ENCODE data around the gene ARL14EPL.
"Not testable (repeated sequence)": the region's sequence is repeated elsewhere in the genome, so short reads cannot be mapped to it uniquely, and the experiment has no call there.

ARL14EPL gene

GRCh38 chr5:116046823-116047222, 14.6 kb downstream of the ARL14EPL start:
- DNase-seq (ENCODE audit: low read depth), result no peak

- DNase-seq (ENCODE audit: low read depth), result no peak
These were observed 26.2 kb downstream of the ARL14EPL start for GRCh38 chr5:116058346-116058936.

DNA sequence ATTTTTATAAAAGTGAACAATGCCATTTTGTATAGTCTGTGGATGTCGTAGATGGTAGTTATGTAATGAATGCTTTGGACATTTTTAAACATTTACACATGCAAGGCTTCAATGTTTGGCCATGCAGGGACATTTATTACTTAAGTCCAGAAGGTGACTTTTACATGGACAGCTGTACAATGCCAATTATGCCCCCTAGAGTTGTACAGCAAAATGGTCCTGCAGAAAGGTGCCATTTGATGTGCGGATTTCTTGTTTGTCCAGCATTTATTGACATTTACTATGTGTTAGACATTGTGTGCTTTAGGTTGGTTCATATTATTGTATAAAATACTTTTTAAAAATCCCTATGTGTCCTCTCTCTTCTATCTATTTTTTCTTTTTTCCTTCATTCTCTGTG, 30.1 kb downstream of the ARL14EPL start:
- DNase-seq (ENCODE audit: low read depth), result no peak

GRCh38 chr5:116063950-116064349, 31.7 kb downstream of the ARL14EPL start:
- DNase-seq (ENCODE audit: low read depth), result no peak

DNA sequence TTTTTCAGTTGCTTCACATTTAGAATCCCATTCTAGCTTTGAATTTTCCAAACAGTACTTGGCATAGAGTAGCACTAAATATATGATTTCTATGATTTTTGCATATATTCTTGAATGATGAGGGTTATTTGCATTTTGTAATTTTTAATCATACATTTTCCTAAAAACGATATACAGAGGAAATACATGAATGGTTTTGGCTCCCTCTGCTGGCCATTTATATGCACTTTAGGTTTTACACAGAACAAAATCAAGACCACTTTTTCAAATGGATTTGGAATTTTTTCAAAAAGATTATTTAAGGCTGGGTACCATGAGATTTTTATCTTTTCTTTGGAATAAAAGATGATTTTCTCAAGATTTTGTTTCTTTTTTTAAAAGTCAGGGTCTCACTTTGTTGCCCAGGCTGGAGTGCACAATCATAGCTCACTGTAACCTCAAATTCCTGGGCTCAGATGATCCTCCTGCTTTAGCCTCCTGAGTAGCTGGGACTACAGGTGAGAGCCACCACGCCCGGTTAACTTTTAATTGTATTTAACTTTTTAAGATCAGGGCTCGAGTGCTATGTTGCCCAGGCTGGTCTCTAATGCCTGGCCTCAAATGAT, 35.9 kb downstream of the ARL14EPL start:
- no peak for DNase-seq (ENCODE audit: low read depth)

DNA sequence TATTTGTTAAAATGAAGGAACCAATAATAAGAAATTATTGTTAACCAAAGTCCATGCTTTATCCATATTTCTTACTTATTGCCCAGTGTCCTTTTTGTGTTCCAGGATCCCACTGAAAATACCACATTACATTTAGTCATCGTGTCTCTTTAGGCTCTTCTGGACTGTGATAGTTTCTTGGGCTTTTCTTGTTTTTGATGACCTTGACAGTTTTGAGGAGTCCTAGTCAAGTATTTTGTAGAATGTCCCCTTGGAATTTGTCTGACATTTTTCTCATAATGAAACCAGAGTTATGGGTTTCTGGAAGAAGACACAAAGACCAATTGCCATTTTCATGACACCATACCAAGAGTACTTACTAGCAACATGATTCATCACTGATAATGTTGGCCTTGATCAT, 38.9 kb downstream of the ARL14EPL start:
- DNase-seq (ENCODE audit: low read depth), result no peak

DNA sequence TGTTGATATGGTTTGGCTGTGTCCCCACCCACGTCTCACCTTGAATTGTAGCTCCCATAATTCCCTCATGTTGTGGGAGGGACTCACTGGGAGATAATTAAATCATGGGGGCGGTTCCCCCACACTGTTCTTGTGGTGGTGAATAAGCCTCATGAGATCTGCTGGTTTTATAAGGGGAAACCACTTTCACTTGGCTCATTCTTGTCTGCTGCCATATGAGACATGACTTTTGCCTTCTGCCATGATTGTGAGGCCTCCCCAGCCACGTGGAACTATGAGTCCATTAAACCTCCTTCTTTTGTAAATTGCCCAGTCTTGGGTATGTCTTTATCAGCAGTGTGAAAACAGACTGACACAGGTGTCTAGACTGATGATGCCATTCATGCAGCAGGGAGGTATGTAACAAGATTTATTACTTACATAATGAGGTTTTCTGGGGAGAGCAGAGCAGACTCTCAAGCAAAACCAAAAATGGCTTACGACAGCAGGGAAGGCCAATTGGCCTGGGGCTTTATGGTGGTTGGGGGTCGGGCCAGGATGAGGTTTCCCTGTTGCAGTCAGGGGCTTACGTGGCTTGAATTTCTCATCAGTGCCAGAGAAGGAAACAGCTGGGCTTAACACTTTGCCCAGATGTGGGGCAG, 43.0 kb downstream of the ARL14EPL start:
- no peak for DNase-seq (ENCODE audit: low read depth)

DNA sequence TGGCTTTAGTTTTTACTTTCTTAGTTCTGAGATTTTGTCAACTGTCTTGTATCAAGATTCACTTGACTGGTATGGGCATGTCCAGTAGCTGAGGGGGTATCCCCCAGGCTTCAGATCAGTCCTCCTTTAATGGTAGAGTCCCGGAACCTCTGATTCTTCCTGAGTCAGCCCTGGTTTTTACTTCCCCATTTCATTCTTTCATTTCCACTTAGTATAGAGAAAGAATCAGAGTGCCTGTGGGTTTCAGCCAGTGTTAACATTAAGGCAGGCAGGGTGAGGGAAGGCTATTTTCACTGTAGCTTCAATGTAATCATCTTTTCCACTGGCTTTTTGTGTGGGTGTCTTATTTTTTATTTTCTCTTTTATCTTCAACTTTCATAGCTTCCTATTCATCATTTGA, 44.2 kb downstream of the ARL14EPL start:
- DNase-seq (ENCODE audit: low read depth), result no peak

GRCh38 chr5:116078199-116078598, 45.9 kb downstream of the ARL14EPL start:
- DNase-seq (ENCODE audit: low read depth), result no peak

GRCh38 chr5:116084287-116084691, 52.0 kb downstream of the ARL14EPL start:
- no peak for DNase-seq (ENCODE audit: low read depth)

DNA sequence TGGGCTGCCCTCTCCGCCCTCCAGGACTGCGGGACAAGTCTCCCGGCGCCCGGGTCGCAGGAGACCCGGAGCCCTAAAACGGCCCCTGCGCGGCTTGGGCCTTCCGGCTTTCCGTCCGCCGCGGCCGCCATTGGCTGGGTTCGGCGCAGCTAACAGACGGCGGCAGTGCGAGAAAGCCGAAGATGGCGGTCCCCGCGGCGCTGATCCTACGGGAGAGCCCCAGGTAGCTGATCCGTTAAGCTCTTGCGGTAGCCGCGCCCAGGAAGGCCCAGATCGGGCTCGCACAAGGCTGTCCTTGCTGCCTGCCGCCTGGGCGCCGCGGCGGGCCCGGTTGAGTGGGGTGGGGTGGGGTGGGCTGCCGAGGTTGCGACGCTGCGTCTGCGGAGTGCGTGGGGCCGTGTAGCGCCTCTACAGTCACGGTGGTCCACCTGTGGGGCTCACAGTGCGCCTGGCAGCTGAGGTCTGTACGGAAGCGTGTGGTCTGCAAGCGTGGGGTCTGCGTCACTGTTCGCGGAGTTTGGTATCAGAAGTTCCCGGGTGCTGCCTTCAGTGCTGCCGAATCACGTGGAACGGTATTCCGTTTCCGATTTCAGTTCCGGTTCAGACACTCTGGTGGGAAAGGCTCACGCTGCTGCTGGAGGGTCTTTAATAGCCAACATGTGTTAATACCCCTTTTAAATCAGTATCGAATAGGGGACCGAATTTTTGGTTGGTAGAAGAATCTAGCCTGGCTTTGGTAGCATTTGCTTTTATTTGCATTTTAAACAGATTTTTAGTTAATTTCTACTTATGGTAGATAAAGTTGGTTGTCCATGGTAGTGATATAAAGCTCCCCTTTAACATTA, 52.8 kb downstream of the ARL14EPL start, which contains the start of gene COMMD10:
COMMD10 (plus strand) TSS at position 155 of the 845 bp plus-strand sequence.
- DNase-seq (ENCODE audit: low read depth), result peak; percentile 74

GRCh38 chr5:116086309-116086708, 54.0 kb downstream of the ARL14EPL start:
- DNase-seq (ENCODE audit: low read depth), result not testable (repeated sequence)

GRCh38 chr5:116088062-116088461, 55.8 kb downstream of the ARL14EPL start:
- DNase-seq (ENCODE audit: low read depth), result no peak

DNA sequence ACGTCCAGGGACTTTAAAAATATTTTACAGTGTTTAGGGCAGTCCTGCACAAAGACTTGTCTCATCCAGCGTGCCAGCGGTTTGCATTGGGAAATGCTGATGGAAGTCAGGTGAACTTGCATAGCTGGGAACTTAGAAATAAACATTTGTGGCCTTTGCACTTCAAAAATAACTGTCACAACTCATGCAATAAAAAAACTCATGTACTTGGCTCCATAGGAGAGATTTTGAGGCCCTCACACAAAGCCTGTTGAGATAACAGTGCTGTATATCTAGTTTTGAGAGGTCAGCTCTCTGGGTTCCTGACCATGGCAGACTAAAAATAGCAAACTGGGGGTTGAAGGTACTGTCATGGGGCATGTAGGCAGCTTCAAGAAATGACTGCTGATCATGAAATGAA, 58.0 kb downstream of the ARL14EPL start:
- no peak for DNase-seq (ENCODE audit: low read depth)

GRCh38 chr5:116091416-116091815, 59.1 kb downstream of the ARL14EPL start:
- DNase-seq (ENCODE audit: low read depth), result no peak

DNA sequence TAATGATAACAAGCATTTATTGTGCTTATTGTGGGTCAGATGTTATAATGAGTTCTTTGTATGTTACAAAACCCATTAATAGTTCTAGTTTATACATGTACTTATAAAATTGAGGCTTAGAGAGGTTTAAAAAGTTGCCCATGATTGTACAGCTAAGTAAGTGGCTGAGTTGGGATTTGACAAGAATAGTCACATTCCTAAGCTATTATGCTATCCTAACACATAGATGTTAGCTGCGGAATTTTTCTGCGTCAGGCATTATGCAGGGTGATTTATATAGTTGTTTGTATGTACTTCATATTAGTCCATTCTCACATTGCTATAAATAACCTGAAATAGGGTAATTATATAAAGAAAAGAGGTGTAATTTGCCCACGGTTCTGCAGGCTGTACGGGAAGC, 65.0 kb downstream of the ARL14EPL start:
- no peak for DNase-seq (ENCODE audit: low read depth)

DNA sequence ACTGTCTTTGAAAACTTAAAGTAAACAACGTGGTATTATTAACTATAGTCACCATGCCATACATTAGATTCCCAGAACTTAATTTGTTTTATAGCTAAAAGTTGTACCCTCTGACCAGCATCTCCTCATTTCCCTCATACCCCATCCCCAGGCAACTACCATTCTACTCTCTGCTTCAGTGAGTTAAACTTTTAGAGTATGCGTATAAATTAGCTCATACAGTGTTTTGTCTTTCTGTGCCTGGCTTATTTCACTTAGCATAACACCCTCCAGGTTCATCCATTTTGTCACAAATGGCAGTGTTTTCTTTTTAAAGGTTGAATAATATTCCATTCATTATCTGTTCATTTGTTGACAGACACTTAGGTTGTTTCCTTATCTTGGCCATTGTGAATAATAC, 66.7 kb downstream of the ARL14EPL start:
- DNase-seq (ENCODE audit: low read depth), result no peak

GRCh38 chr5:116104941-116105340, 72.7 kb downstream of the ARL14EPL start:
- not testable (repeated sequence) for DNase-seq (ENCODE audit: low read depth)

Measured in stimulated activated CD8-positive, alpha-beta memory T cell treated with anti-CD3 and anti-CD28 coated beads, Interleukin-12 subunit alpha, Interleukin-12 subunit beta, amount 100 ng/mL, for 4 hours (primary cell).